HG03066 (cell line): Measurements from ENCODE around the gene PHF24.
"Not testable (repeated sequence)": the region's sequence is repeated elsewhere in the genome, so short reads cannot be mapped to it uniquely, and the experiment has no call there.

Experiments
- ATAC-seq: cut with Tn5 transposase; IDR thresholded peaks from one replicate; pipeline ENCODE4 v1.9.1; 2021; ENCODE audit warnings: low read depth; ENCODE audit not compliant: unreplicated experiment

The PHF24 gene

DNA sequence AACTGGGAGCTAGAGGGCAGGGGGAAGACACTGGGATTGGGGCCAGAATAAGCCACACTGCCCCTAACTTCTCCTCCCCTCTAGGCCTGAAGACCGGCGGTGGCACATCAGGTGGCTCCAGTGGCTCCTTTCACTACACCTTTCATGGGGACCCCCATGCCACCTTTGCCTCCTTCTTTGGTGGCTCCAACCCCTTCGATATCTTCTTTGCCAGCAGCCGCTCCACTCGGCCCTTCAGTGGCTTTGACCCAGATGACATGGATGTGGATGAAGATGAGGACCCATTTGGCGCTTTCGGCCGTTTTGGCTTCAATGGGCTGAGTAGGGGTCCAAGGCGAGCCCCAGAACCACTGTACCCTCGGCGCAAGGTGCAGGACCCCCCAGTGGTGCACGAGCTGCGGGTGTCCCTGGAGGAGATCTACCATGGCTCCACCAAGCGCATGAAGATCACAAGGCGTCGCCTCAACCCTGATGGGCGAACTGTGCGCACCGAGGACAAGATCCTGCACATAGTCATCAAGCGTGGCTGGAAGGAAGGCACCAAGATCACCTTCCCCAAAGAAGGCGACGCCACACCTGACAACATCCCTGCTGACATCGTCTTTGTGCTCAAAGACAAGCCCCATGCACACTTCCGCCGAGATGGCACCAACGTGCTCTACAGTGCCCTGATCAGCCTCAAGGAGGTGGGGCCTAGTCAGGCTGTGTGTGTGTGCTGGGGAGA, 38.3 kb downstream of the PHF24 start:
- ATAC-seq: no peak

DNA sequence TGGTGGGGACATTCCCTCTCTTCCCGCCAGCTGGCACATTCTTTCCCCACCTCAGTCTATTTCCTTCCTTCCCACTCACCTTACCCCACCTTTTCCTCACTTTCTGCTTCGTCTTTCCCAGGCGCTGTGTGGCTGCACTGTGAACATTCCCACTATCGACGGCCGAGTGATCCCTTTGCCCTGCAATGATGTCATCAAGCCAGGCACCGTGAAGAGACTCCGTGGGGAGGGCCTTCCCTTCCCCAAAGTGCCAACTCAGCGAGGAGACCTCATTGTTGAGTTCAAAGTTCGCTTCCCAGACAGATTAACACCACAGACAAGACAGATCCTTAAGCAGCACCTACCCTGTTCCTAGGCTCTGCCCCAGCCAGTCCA, 38.8 kb downstream of the PHF24 start:
- ATAC-seq: no peak

GRCh38 chr9:34997379-34997781, 39.3 kb downstream of the PHF24 start:
- no peak for ATAC-seq

GRCh38 chr9:34998266-34998665, 40.2 kb downstream of the PHF24 start:
- no peak for ATAC-seq

- ATAC-seq: no peak
These were observed 41.5 kb downstream of the PHF24 start for GRCh38 chr9:34999576-34999975.

DNA sequence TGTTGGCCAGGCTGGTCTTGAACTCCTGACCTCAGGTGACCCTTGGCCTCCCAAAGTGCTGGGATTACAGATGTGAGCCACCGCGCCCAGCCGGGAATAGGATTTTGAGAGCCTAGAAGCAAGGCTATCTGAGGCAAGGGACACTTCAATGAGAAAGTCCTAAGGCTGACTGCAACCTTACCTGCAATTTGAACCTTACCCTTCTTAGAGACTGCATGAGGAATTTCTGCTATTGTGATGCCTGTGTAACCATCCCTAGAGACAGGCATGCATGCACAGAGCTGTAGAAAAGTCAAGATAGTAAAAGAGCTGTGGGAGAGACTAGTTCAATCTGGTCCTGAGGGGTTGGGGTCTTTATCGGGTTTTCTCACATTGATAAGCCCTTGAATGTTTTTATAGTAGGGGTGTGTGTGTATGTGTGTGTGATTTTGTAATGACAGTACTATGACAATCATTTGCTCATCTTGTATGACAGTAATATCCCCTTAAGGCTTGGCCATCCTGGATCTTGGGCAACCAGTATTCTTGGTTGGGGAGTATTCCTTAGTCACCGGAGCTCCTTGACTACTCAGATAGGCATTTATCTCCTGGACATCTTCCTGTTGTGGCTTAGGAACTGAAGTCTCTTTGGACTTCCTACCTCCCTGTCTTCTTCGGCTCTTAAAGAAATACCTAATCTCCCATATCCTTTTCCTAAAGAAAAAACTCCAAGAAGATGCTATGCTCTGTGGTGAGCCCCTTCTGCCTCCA, 42.6 kb downstream of the PHF24 start:
- no peak for ATAC-seq

DNA sequence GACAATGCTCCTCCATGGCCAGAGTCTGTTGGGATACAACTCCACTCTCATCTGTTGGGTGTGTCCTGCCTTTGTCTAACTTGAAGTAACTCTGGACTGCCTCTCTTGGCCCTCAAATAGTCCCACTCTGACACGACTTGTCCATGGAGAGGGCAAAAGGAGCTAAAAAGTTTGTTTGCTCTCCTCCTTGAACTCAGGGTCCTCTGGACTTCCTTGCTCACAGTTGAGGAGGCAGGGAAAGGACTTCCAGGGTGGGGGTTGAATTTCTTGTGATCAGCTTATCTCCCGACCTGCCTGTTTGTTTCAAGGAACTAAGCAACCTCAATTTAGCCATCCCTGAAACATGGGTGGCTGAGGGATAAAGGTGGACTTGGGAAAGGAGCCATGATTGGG, 43.2 kb downstream of the PHF24 start:
- no peak for ATAC-seq

DNA sequence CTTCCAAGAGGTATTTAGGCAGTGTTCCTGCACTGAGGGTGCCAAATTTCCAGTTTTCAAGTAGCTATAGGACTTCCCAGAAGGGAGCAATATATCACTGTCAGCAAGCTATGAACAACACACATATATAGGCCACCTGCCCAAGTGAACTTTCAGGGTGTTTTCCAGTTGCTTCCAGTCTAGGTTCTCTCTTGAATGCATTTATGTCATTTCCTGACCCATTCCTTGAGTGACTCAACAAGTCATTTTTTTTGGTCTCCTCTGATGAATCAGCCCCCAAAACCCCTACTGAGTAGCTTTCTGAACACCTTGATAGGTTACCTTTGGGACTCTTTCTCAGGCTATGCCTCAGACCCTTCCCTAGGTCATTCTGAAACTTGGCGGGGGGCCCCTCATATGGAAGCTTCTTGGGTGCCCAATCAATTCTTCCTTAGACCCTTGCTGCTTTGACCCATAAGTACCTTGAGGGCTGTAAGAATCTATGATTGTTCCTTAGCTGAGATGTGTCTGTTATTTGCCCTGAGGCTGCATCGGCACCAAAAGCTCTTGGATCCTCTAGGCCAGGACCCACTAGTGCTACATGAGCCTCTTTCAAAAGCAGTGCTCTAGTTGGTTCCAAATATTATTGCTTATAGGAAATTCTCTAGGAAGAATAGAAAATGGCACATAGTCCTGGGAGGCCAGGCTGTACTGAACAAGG, 43.9 kb downstream of the PHF24 start:
- ATAC-seq: no peak

GRCh38 chr9:35002623-35003022, 44.5 kb downstream of the PHF24 start:
- ATAC-seq: no peak

DNA sequence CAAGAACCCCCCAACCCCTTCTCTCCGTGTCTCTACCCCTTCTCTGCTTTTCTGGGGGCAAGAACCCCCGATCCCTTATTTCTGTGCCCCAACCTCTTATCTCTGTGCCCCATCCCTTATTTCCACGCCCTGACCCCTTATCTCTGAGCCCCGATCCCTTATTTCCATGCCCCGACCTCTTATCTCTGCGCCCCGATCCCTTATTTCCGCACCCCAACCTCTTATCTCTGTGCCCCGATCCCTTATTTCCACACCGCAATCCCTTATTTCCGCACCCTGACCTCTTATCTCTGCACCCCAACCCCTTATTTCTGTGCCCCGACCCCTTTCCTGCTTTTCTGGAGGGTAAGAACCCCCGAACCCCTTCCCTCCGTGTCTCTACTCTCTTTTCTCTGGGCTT, 46.2 kb downstream of the PHF24 start:
- not testable (repeated sequence) for ATAC-seq

DNA sequence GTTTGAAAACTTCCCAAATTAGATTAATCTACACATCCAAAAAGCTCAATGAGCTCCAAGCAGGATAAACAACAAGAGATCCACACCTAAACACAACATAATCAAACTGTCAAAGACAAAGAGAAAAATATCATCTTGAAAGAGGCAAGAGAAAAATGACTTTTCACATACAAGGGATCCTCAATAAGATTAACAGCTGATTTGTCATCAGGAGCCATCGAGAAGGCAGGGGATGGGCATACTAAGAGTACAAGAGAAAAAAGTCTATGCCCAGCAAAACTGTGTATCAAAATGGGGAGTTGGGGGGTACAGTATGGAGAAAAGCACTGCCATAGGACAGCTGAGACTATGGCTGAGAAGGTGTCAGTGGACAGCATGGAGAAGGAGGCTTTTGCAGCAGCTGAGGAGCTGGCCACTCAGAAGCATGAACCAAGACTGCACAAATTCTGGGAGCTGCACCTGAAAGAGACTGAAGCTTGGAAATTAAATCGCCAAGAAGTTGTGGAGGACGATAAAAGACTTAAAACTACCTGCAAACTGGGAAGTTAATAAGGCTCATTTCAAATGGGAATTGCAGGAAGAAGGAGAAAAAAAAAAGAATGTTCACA, 52.4 kb downstream of the PHF24 start:
- ATAC-seq: no peak

- ATAC-seq: no peak
These were observed 56.4 kb downstream of the PHF24 start for GRCh38 chr9:35014517-35014916.

GRCh38 chr9:35023443-35023842, 65.4 kb downstream of the PHF24 start:
- not testable (repeated sequence) for ATAC-seq

DNA sequence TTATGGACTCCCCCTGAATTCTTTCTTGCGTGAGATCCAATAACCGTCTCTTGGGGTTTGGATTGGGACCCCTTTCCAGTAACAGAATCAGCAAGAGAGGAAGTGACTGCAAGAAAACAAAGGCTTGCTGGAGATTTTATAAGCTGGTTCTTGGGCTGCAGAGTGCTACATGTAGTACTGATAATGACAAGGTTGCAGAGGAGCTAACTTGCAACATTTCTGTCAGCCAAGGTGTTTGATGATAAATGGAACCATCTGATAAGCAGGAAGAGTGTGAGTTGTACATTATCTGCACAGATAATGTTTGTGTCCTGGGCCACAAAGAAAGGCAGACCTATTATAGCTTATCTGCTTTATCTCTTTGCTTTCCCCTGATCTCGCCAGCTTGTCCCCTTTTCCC, 68.6 kb downstream of the PHF24 start:
- no peak for ATAC-seq

DNA sequence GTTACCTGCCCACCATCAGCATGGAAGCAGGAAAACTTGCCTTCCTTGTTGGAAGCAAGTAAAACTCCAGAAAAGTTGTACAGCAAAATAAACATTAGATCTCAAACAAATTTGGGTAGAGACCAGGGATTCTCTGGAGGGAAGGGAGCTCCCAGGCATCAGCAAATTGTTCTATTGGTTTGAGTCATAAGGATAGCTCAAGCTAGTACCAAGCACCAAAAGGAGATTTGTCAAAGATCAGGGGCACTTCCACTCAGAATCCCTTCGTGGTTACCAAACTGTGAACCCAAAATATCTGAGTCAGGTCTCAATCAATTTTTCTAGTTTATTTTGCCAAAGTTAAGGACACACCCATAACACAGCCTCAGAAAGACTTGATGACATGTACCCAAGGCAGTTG, 69.3 kb downstream of the PHF24 start:
- ATAC-seq: no peak

GRCh38 chr9:35027860-35028259, 69.8 kb downstream of the PHF24 start:
- ATAC-seq: no peak

DNA sequence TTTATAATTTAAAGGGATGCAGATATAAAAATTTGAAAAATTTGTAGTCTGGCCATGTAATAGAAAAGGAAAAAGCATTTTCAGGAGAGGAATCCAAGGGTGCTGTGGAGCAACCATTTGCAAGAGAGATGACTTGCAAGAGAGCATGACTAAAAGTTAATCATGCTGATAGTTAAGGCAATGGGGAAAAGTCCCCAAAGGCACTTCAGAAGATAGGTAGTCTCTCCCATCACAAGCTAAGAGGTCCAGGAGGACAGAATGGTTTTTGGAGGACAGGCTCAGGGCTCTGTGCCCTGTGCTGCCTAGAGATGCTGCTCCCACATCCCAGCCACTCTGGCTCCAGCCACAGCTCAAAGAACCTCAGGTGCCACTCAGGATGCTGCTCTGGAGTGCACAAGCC, 70.3 kb downstream of the PHF24 start:
- ATAC-seq: no peak

- ATAC-seq: no peak
These were observed 71.2 kb downstream of the PHF24 start for GRCh38 chr9:35029241-35029640.

- no peak for ATAC-seq
These were observed 71.8 kb downstream of the PHF24 start for GRCh38 chr9:35029852-35030251.
